Stimulated activated CD4-positive, alpha-beta T cell treated with anti-CD3 and anti-CD28 coated beads, Interleukin-12 subunit alpha, Interleukin-12 subunit beta, amount 100 ng/mL, for 24 hours (primary cell): ENCODE data around the gene SMIM10.
"Not testable (repeated sequence)": the region's sequence is repeated elsewhere in the genome, so short reads cannot be mapped to it uniquely, and the experiment has no call there.

Experiments
- DNase-seq, 2 experiments: peaks; one replicate each; pipeline ENCODE4 v3.0.0-alpha.2; 2020; ENCODE audit warnings: low read depth in 2 of 2

SMIM10 gene

GRCh38 chrX:134990801-134991481 lies at the start of gene SMIM10:
Gene SMIM10 (plus strand): TSS chrX:134990991. CDS start chrX:134991096, 105 bp downstream.
- DNase-seq = peak; percentile 0 to 10

DNA sequence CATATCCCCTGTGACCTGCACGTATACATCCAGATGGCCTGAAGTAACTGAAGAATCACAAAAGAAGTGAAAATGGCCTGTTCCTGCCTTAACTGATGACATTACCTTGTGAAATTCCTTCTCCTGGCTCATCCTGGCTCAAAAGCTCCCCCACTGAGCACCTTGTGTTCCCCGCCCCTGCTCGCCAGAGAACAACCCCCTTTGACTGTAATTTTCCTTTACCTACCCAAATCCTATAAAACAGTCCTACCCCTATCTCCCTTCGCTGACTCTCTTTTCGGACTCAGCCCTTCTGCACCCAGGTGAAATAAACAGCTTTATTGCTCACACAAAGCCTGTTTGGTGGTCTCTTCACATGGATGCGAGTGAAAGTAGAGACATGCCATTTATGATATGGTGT lies 44.4 kb upstream of the SMIM10 start:
- not testable (repeated sequence) for DNase-seq

- DNase-seq = no peak
Measured at GRCh38 chrX:134948333-134949241, 42.2 kb upstream of the SMIM10 start.

DNA sequence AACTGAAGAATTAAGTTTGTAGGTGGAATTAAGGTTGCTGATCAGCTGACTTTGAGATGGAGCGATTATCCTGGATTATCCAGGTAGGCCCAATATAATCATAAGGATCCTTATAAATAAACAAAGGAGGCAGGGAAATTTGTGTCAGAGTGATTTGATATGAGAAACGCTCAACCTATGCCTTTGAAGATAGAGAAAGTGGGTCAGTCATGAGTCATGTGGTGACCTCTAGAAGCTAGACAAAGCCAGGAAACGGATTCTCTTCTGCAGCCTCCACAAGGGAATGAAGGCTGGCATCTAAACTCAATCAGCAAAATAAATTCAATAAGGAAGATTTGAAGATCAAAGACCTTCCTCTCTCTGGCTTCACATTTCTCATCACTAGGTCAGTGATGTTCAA lies 41.5 kb upstream of the SMIM10 start:
- DNase-seq = no peak

GRCh38 chrX:134957836-134958235 lies 33.0 kb upstream of the SMIM10 start:
- DNase-seq = no peak

- not testable (repeated sequence) for DNase-seq
Measured at GRCh38 chrX:134960366-134960765, 30.4 kb upstream of the SMIM10 start.

DNA sequence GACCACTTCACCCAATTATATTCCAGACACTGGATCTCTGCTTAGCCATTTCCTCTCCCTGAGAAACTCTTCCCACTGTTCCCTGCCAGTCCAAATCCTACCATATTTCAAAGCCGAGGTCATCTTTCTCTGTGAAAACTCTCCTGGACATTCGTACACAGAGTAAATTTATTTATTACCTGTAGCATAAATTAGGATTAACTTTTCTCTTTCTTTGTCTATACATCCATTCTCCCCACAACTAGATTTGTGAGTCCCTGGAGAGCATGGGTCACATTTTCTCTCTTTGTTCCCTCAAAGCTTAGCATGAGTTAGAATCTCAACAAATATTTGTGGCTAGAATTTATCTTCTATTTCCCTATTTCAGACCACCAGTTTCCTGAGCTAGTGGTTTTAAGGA lies 27.8 kb upstream of the SMIM10 start:
- no peak for DNase-seq

GRCh38 chrX:134969726-134970125 lies 21.1 kb upstream of the SMIM10 start:
- no peak for DNase-seq

- no peak for DNase-seq
Measured at GRCh38 chrX:134971926-134972325, 18.9 kb upstream of the SMIM10 start.

- DNase-seq = no peak
Measured at GRCh38 chrX:134975516-134975915, 15.3 kb upstream of the SMIM10 start.

- no peak for DNase-seq
Measured at GRCh38 chrX:134981910-134982309, 8.9 kb upstream of the SMIM10 start.

GRCh38 chrX:134982748-134983147 lies 8.0 kb upstream of the SMIM10 start:
- no peak for DNase-seq

DNA sequence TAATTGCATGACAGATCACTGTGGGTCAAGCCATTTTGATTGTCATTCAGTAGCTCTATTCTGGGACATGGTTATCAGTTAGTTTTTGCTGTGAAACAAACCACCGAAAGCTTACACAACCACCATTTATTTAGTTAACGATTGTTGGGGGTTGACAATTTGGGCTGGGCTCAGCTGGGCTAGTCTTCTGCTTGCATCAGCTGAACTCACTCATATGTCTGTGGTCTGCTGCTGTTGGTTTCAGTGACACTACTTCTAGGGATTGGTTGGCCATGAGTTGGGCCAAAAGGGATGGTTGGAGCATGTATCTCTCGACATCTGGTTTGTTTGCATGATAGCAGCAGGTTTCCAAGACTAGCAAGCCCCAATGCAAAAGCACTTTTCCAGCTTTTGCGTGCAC lies 5.3 kb upstream of the SMIM10 start:
- no peak for DNase-seq

DNA sequence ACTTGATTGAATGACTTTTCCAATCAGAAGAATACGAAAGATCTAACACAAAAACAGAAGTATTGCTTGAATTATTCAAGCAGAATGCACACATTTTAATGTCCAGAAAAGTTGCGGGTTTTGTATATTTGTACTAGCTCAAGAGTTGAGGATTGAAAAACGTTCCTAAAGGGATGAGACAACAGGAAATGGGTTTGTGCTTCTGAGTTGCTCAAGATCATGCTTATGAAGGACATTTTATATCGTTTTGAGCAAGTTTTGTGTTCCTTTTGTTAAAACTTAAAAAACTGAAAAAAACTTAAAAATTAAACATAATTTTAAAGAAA lies 353 bp upstream of the SMIM10 start:
- DNase-seq = no peak

- no peak for DNase-seq
Measured at GRCh38 chrX:134997646-134998045, 6.9 kb downstream of the SMIM10 start.

DNA sequence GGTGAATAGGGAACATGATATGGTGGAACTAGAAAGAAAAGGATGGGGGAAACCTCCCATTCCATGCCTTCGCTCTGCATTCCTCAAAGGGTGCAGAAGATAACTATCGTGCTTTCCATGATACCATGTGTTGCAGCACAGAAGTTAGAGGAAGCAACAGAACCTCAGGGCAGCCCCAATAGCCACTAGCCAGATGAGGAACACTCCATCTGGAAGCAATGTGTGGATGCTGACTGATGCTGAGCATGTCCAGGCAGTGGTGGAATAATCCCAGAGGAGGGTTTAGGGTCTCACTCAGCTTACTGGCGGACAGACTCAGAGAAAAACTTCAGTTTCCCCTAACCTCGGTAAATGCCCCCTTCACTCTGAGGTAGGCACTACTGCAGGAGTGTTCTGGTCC lies 7.5 kb downstream of the SMIM10 start:
- no peak for DNase-seq

DNA sequence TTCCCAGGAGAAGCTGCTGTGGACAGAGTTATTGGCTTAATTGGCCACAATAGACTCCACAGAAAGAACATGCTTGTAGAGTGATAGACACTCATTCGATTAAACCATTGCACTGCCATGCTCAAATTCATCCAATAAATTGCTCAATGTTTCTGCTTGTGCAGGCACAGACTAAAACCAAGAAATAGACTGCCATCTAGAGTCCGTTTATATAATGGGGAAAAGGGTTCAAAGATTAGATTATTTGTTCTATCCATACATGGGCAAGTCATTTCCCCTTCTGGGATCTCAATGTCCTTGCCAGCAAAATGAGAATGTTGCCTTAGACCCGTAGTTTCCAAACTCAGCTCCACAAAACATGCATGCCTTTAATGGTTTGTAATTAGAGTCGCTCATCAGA lies 8.7 kb downstream of the SMIM10 start:
- DNase-seq = no peak

- DNase-seq = no peak
Measured at GRCh38 chrX:135000516-135000915, 9.7 kb downstream of the SMIM10 start.

- peak; percentile 76 to 81 for DNase-seq
Measured at GRCh38 chrX:135003876-135004623, 13.3 kb downstream of the SMIM10 start.

GRCh38 chrX:135006187-135006586 lies 15.4 kb downstream of the SMIM10 start:
- DNase-seq = no peak

- no peak for DNase-seq
Measured at GRCh38 chrX:135009057-135009610, 18.3 kb downstream of the SMIM10 start.

- no peak for DNase-seq
Measured at GRCh38 chrX:135009838-135010237, 19.0 kb downstream of the SMIM10 start.
